ENCODE measurements around the gene KAT2B.

DNA sequence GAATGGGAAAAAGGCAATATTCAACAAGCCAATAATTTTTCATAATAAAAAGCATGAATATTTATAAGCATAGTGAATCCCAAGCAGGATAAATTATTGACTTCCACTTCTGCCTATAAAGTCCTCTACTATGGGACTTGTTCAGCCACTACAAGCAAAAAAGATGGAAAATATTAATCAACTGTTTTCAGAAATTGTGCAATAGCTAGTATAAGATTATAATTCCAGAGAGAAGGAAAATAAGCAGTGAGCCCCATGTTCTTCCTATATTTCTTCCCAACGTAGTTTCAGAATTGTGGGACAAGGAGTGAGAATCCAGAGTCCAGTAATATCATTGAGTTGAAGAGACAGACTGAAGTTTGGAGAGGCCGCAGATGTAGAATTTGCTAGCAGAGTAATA, 121.5 kb downstream of the KAT2B start:
- TF ChIP-seq, protein P1, sequence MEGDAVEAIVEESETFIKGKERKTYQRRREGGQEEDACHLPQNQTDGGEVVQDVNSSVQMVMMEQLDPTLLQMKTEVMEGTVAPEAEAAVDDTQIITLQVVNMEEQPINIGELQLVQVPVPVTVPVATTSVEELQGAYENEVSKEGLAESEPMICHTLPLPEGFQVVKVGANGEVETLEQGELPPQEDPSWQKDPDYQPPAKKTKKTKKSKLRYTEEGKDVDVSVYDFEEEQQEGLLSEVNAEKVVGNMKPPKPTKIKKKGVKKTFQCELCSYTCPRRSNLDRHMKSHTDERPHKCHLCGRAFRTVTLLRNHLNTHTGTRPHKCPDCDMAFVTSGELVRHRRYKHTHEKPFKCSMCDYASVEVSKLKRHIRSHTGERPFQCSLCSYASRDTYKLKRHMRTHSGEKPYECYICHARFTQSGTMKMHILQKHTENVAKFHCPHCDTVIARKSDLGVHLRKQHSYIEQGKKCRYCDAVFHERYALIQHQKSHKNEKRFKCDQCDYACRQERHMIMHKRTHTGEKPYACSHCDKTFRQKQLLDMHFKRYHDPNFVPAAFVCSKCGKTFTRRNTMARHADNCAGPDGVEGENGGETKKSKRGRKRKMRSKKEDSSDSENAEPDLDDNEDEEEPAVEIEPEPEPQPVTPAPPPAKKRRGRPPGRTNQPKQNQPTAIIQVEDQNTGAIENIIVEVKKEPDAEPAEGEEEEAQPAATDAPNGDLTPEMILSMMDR (IDR thresholded peaks at IDR 0.05): no peak
- no peak for TF ChIP-seq EZH2 (IDR thresholded peaks at IDR 0.05; ENCODE audit: borderline replicate concordance, insufficient read depth, low read depth, low read length, poor library complexity, severe bottlenecking)

All from B cell (primary cell).